Keratinocyte (primary cell): ENCODE results near the gene RNF166. TPM values are rescaled to one million over a fixed set of nuclear protein-coding genes. Genes with fewer than 3 reads are reported as not detected.

ENCODE experiments used
- DNase-seq: peaks from one replicate; pipeline ENCODE4 v3.0.0-alpha.2; 2011; ENCODE audit warnings: low read depth, missing footprints, low spot score
- FAIRE-seq: peaks from 2 replicates; lab custom pipeline; 2011; peaks lifted over from hg19 to GRCh38; lab: Jason Lieb, UNC
- H2AFZ ChIP-seq: 2 replicates; pipeline ENCODE4 v1.6.0; 2012; ENCODE audit warnings: low read length, control low read depth, inconsistent platforms; ENCODE audit not compliant: control insufficient read depth
- H3K27ac ChIP-seq: 2 replicates; pipeline ENCODE4 v1.5.1; 2011; ENCODE audit warnings: low read length; ENCODE audit not compliant: control insufficient read depth, insufficient read depth
- H3K27me3 ChIP-seq: 3 replicates; pipeline ENCODE4 v1.6.0; 2011; ENCODE audit warnings: low read length; ENCODE audit not compliant: control insufficient read depth, insufficient read depth; ENCODE audit errors: extremely low read depth
- H3K36me3 ChIP-seq, 2 experiments: 2 replicates in 1 of 2; 3 replicates in 1 of 2; pipeline ENCODE4 v1.5.1; 2011; ENCODE audit warnings: low read length in 2 of 2, mild to moderate bottlenecking in 1 of 2; ENCODE audit not compliant: control insufficient read depth in 2 of 2, insufficient read depth in 2 of 2; ENCODE audit errors: extremely low read depth in 1 of 2
- H3K4me1 ChIP-seq: 3 replicates; pipeline ENCODE4 v1.5.1; 2011; ENCODE audit warnings: low read length; ENCODE audit not compliant: control insufficient read depth, insufficient read depth; ENCODE audit errors: extremely low read depth
- H3K4me2 ChIP-seq: 3 replicates; pipeline ENCODE4 v1.6.0; 2011; ENCODE audit warnings: low read depth, low read length; ENCODE audit not compliant: control insufficient read depth, insufficient read depth; ENCODE audit errors: extremely low read depth
- H3K4me3 ChIP-seq, 3 experiments: fragments of 200-600 bp in 1 of 3; sonication (generic) in 1 of 3; 2 replicates in 2 of 3; 3 replicates in 1 of 3; pipeline ENCODE4 v1.5.1; 2011 to 2016; ENCODE audit warnings: low read length in 3 of 3, mild to moderate bottlenecking in 3 of 3, control low read depth in 2 of 3, inconsistent platforms in 1 of 3, low read depth in 1 of 3, mixed read lengths in 1 of 3, mixed run types in 1 of 3, moderate library complexity in 1 of 3; ENCODE audit not compliant: control insufficient read depth in 2 of 3, insufficient read depth in 2 of 3; ENCODE audit errors: extremely low read depth in 1 of 3
- H3K79me2 ChIP-seq: 2 replicates; pipeline ENCODE4 v1.6.0; 2012; ENCODE audit warnings: low read length; ENCODE audit not compliant: control insufficient read depth, insufficient read depth
- H3K9ac ChIP-seq: 3 replicates; pipeline ENCODE4 v1.6.0; 2011; ENCODE audit warnings: low read length; ENCODE audit not compliant: control insufficient read depth, insufficient read depth; ENCODE audit errors: extremely low read depth
- H3K9me1 ChIP-seq: 3 replicates; pipeline ENCODE4 v1.6.0; 2011; ENCODE audit warnings: low read length; ENCODE audit not compliant: control insufficient read depth, insufficient read depth; ENCODE audit errors: extremely low read depth
- H3K9me3 ChIP-seq: 2 replicates; pipeline ENCODE4 v1.5.1; 2012; ENCODE audit warnings: low read depth, low read length; ENCODE audit not compliant: control insufficient read depth
- H4K20me1 ChIP-seq: 3 replicates; pipeline ENCODE4 v1.6.0; 2011; ENCODE audit warnings: low read length; ENCODE audit not compliant: control insufficient read depth, insufficient read depth; ENCODE audit errors: extremely low read depth
- EZH2 ChIP-seq: IDR thresholded peaks from one replicate; pipeline ENCODE4 v1.6.1; 2012; ENCODE audit warnings: inconsistent platforms, mild to moderate bottlenecking, low read length, moderate library complexity
- dilution Hi-C: fragments of 300-500 bp; cut with MboI; formaldehyde crosslinking; loops from one replicate; pipeline ENCODE4 v1.7.0; 2020; ENCODE audit warnings: low sequenced_read_pairs; ENCODE audit not compliant: extremely low pct_ligation_motif_present
- polyA plus RNA-seq, 5 experiments: library from polyadenylated mRNA; depleted of rRNA in 3 of 5; stranded (reverse) in 3 of 5; stranded (forward) in 1 of 5; unstranded in 1 of 5; fragments of >200 nt; gene quantifications; 1 replicate in 1 of 5; 2 replicates in 3 of 5; 3 replicates in 1 of 5; pipeline versions ENCODE4 v1.2.1 to v1.2.3, GENCODE V29; 2011 to 2012; ENCODE audit warnings: missing spikeins in 2 of 5, low read depth in 1 of 5, low replicate concordance in 1 of 5
- TF ChIP-seq, protein P1 (sequence below), 3 experiments: IDR thresholded peaks in 1 of 3; conservative IDR thresholded peaks in 1 of 3; optimal IDR thresholded peaks in 1 of 3; 2 replicates in 2 of 3; 3 replicates in 1 of 3; pipeline versions ENCODE3 to v1.5.1; 2011; ENCODE audit warnings: low read length in 3 of 3, mild to moderate bottlenecking in 3 of 3, moderate library complexity in 2 of 3, control low read depth in 1 of 3, inconsistent platforms in 1 of 3; ENCODE audit not compliant: insufficient read depth in 2 of 3; ENCODE audit errors: extremely low read depth in 1 of 3

Gene RNF166
- polyA plus RNA-seq, 1 donor (not counting 4 experiments of a cell fraction or from before 2014, with no cell fraction given), result 3.4 TPM

DNA sequence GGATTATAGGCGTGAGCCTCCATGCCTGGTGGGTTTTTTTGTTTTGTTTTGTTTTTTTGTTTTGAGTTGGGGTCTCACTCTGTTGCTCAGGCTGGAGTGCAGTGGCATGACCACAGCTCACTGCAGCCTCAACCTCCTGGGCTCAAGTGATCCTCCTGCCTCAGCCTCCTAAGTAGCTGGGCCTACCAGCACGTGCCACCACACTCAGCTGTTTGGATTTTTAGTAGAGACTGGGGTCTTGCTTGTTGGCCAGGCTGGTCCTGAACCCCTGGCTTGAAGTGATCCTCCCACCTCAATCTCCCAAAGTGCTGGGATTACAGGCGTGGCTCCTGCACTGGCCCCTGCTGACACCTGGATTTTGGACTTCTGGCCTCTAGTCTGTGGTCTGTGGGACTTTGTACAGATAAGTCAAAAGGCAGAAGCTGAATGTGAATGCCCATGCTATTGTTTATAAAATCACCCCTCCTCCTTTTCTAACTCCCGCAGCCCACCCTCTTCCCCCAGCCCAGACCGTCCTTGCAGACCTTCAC, 25.6 kb downstream of the RNF166 start:
- dilution Hi-C loops, result no loop called here
- no peak overlapping the region for H3K4me3 ChIP-seq
- H3K4me1 ChIP-seq, result peaks cover 7% of the 10 kb centered on the region
- H3K27me3 ChIP-seq, result peaks cover 31% of the 10 kb centered on the region
- no peaks in the 10 kb centered on the region for H3K9me3 ChIP-seq
- no peak overlapping the region for H3K27ac ChIP-seq
- H2AFZ ChIP-seq, result no peak overlapping the region
- DNase-seq (no peak), FAIRE-seq (no peak)
- TF ChIP-seq EZH2, result no peak
- TF ChIP-seq, protein P1, sequence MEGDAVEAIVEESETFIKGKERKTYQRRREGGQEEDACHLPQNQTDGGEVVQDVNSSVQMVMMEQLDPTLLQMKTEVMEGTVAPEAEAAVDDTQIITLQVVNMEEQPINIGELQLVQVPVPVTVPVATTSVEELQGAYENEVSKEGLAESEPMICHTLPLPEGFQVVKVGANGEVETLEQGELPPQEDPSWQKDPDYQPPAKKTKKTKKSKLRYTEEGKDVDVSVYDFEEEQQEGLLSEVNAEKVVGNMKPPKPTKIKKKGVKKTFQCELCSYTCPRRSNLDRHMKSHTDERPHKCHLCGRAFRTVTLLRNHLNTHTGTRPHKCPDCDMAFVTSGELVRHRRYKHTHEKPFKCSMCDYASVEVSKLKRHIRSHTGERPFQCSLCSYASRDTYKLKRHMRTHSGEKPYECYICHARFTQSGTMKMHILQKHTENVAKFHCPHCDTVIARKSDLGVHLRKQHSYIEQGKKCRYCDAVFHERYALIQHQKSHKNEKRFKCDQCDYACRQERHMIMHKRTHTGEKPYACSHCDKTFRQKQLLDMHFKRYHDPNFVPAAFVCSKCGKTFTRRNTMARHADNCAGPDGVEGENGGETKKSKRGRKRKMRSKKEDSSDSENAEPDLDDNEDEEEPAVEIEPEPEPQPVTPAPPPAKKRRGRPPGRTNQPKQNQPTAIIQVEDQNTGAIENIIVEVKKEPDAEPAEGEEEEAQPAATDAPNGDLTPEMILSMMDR (optimal IDR thresholded peaks at IDR 0.05 in 1 of 3, IDR thresholded peaks at IDR 0.05 in 1 of 3, conservative IDR thresholded peaks at IDR 0.05 in 1 of 3; ENCODE audit: extremely low read depth in 1 of 3, insufficient read depth in 2 of 3, low read length in 3 of 3), result no peak
- H3K9me1 ChIP-seq, result no peaks in the 10 kb centered on the region
- H3K36me3 ChIP-seq, result no peaks in the 10 kb centered on the region
- H4K20me1 ChIP-seq, result no peaks in the 10 kb centered on the region
- H3K79me2 ChIP-seq, result no peaks in the 10 kb centered on the region
- no peak overlapping the region for H3K9ac ChIP-seq
- H3K4me2 ChIP-seq, result no peak overlapping the region

DNA sequence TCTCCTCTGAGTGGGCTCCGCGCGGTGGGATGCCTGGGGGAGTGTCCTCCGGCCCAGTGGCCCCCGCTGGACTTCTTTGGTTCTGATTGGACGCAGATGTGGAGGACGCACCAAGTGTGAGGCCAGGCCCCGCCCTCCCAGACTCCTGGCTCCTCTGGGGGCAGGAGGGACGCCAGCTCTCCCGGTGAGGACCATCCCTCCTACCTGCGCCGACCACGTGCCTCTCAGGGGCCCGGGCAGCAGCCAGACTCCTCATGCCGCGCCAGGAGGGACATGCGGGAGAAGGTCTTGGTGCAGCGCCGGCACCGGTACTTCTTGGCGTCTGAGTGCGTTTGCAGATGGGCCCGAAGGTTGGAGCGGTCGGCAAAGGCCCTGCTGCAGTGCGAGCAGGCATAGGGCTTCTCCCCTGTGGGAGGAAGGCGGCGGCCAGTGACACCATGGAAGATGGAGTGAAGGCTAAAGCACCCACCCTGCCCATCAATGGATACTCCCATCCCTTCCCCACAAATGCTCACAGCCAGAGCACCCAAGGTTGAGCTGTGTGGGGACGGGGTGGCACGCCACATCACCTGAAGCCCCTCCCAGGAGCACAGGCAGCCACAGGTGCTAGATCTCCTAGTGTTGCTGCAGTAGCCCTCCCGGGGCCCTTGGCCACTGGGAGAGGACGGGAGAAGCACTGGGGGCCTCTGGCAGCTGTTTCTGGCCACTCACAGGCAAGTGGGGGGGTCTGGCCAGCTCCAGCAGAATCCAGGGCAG, 27.8 kb downstream of the RNF166 start:
- Histone ChIP-seq H3K79me2 (no peaks in the 10 kb centered on the region), H3K9me3 (no peaks in the 10 kb centered on the region), H3K27me3 (peaks cover 16% of the 10 kb centered on the region), H4K20me1 (no peaks in the 10 kb centered on the region), H3K4me1 (no peaks in the 10 kb centered on the region), H3K9ac (no peak overlapping the region), H3K9me1 (no peaks in the 10 kb centered on the region), H3K36me3 (peaks cover 0 to 6% of the 10 kb centered on the region in 2 experiments), H3K4me3 (no peak overlapping the region), H3K4me2 (no peak overlapping the region), H2AFZ (no peak overlapping the region), H3K27ac (no peak overlapping the region)
- TF ChIP-seq, protein P1 (optimal IDR thresholded peaks at IDR 0.05 in 1 of 3, IDR thresholded peaks at IDR 0.05 in 1 of 3, conservative IDR thresholded peaks at IDR 0.05 in 1 of 3; ENCODE audit: extremely low read depth in 1 of 3, insufficient read depth in 2 of 3, low read length in 3 of 3), result no peak
- no peak for TF ChIP-seq EZH2
- no peak for DNase-seq
- FAIRE-seq, result no peak
- dilution Hi-C loops, result no loop called here
